ENCODE measurements around the gene FOXI2. TPM values are rescaled to one million over a fixed set of nuclear protein-coding genes. Genes with fewer than 3 reads are reported as not detected.

Gene FOXI2
- total and polyA plus RNA-seq, 2 donors (not counting 1 experiment from before 2014, with no cell fraction given), result not detected

DNA sequence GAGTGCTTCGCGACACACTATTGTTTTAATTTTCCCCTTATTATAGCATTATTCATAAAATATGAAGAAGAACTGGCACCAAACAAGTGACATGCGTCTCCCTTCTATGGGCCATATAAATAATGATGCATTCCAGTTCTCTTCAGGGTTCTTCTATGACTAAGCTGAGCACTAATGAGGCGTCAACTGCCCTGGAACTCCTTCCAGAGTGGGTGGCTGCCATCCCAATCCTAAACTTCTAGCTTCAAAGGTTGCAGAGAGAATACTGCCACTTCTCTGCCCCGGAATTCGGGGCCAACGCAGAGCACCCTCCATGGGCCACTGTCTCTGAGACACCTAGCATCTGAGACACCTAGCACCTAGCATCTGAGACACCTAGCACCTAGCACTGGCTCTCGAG lies 37.7 kb upstream of the FOXI2 start:
- no peaks in the 10 kb centered on the region for H4K20me1 ChIP-seq (ENCODE audit: control insufficient read depth, extremely low read depth, insufficient read depth, low read length)
- TF ChIP-seq EZH2 (IDR thresholded peaks at IDR 0.05; ENCODE audit: low read length, missing control alignments), result no peak
- TF ChIP-seq, protein P1, sequence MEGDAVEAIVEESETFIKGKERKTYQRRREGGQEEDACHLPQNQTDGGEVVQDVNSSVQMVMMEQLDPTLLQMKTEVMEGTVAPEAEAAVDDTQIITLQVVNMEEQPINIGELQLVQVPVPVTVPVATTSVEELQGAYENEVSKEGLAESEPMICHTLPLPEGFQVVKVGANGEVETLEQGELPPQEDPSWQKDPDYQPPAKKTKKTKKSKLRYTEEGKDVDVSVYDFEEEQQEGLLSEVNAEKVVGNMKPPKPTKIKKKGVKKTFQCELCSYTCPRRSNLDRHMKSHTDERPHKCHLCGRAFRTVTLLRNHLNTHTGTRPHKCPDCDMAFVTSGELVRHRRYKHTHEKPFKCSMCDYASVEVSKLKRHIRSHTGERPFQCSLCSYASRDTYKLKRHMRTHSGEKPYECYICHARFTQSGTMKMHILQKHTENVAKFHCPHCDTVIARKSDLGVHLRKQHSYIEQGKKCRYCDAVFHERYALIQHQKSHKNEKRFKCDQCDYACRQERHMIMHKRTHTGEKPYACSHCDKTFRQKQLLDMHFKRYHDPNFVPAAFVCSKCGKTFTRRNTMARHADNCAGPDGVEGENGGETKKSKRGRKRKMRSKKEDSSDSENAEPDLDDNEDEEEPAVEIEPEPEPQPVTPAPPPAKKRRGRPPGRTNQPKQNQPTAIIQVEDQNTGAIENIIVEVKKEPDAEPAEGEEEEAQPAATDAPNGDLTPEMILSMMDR (conservative IDR thresholded peaks at IDR 0.05 in 1 of 2, IDR thresholded peaks at IDR 0.05 in 1 of 2; ENCODE audit: low read depth in 1 of 2, low read length in 2 of 2), result no peak
- no peak overlapping the region for H3K4me3 ChIP-seq (replicated peaks in 1 of 4; ENCODE audit: control extremely low read depth in 1 of 4, insufficient read depth in 1 of 4, low read depth in 3 of 4, low read length in 4 of 4)
- H2AFZ ChIP-seq (ENCODE audit: low read length), result no peak overlapping the region
- H3K9ac ChIP-seq (ENCODE audit: insufficient read depth, low read length), result no peak overlapping the region
- no peak overlapping the region for H3K4me2 ChIP-seq (ENCODE audit: extremely low read depth, insufficient read depth, low read length)
- no peak overlapping the region for H3K27ac ChIP-seq (ENCODE audit: insufficient read depth, low read length)
- H3K4me1 ChIP-seq (ENCODE audit: control insufficient read depth, extremely low read depth, insufficient read depth, low read length), result no peaks in the 10 kb centered on the region
- H3K36me3 ChIP-seq (ENCODE audit: control insufficient read depth, insufficient read depth, low read length), result no peaks in the 10 kb centered on the region
- no peak for DNase-seq (ENCODE audit: low read depth in 2 of 2)
- no peaks in the 10 kb centered on the region for H3K79me2 ChIP-seq (ENCODE audit: control insufficient read depth, insufficient read depth, low read length)
- H3K27me3 ChIP-seq (ENCODE audit: control insufficient read depth, insufficient read depth, low read length), result no peaks in the 10 kb centered on the region
- H3K9me3 ChIP-seq (ENCODE audit: control insufficient read depth, insufficient read depth, low read depth, low read length), result no peaks in the 10 kb centered on the region

DNA sequence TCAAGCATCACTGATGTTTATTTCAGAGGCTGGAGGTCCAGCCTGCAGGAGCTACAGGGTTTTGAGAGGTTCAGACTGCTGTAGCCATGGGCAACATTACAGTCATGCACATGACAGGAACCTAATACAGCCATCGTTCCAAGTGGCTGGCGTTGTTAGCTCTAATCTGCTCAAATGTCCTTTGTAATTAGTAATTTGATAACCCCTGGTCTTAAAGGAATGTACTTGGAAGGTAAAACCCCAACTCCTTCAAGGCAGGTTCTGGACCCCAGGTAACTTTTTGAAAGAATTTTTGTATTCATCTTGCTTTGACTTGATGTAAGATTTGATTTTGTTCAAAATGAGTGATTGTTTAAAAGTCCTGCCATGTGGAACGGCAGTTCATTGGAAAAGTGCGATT lies 34.7 kb upstream of the FOXI2 start:
- Histone ChIP-seq H3K27ac (ENCODE audit: insufficient read depth, low read length) (no peak overlapping the region), H3K4me2 (ENCODE audit: extremely low read depth, insufficient read depth, low read length) (no peak overlapping the region), H3K4me3 (replicated peaks in 1 of 4; ENCODE audit: control extremely low read depth in 1 of 4, insufficient read depth in 1 of 4, low read depth in 3 of 4, low read length in 4 of 4) (no peak overlapping the region), H2AFZ (ENCODE audit: low read length) (no peak overlapping the region), H3K36me3 (ENCODE audit: control insufficient read depth, insufficient read depth, low read length) (no peaks in the 10 kb centered on the region), H4K20me1 (ENCODE audit: control insufficient read depth, extremely low read depth, insufficient read depth, low read length) (no peaks in the 10 kb centered on the region), H3K9ac (ENCODE audit: insufficient read depth, low read length) (no peak overlapping the region), H3K79me2 (ENCODE audit: control insufficient read depth, insufficient read depth, low read length) (no peaks in the 10 kb centered on the region), H3K27me3 (ENCODE audit: control insufficient read depth, insufficient read depth, low read length) (no peaks in the 10 kb centered on the region), H3K9me3 (ENCODE audit: control insufficient read depth, insufficient read depth, low read depth, low read length) (no peaks in the 10 kb centered on the region), H3K4me1 (ENCODE audit: control insufficient read depth, extremely low read depth, insufficient read depth, low read length) (no peaks in the 10 kb centered on the region)
- TF ChIP-seq, protein P1 (conservative IDR thresholded peaks at IDR 0.05 in 1 of 2, IDR thresholded peaks at IDR 0.05 in 1 of 2; ENCODE audit: low read depth in 1 of 2, low read length in 2 of 2), result no peak
- DNase-seq (ENCODE audit: low read depth in 2 of 2), result no peak

DNA sequence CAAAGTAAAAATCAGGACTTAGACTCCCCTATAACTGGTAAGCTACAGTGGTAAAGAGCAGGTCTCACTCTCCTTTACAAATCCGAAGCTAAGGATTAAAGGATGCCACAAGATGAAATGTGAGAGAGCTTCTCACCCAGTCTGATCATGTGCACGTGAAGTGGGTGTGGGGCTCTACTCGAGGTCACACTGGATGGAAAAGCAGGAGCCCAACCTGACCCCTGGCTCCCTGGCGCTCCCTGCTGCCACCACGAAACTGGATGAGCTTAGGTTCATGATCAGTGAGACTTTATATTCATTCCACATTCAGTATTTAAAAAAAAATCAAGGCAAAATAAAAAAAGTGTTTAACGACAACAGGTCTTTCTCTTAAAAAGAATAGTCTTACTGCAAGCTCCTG lies 21.7 kb upstream of the FOXI2 start:
- H3K4me3 ChIP-seq (replicated peaks in 1 of 4; ENCODE audit: control extremely low read depth in 1 of 4, insufficient read depth in 1 of 4, low read depth in 3 of 4, low read length in 4 of 4), result no peak overlapping the region
- no peaks in the 10 kb centered on the region for H4K20me1 ChIP-seq (ENCODE audit: control insufficient read depth, extremely low read depth, insufficient read depth, low read length)
- no peaks in the 10 kb centered on the region for H3K4me1 ChIP-seq (ENCODE audit: control insufficient read depth, extremely low read depth, insufficient read depth, low read length)
- no peak overlapping the region for H3K27ac ChIP-seq (ENCODE audit: insufficient read depth, low read length)
- H3K79me2 ChIP-seq (ENCODE audit: control insufficient read depth, insufficient read depth, low read length), result no peaks in the 10 kb centered on the region
- H3K36me3 ChIP-seq (ENCODE audit: control insufficient read depth, insufficient read depth, low read length), result no peaks in the 10 kb centered on the region
- H2AFZ ChIP-seq (ENCODE audit: low read length), result no peak overlapping the region
- no peaks in the 10 kb centered on the region for H3K27me3 ChIP-seq (ENCODE audit: control insufficient read depth, insufficient read depth, low read length)
- no peak overlapping the region for H3K9ac ChIP-seq (ENCODE audit: insufficient read depth, low read length)
- no peak for DNase-seq (ENCODE audit: low read depth in 2 of 2)
- no peak overlapping the region for H3K4me2 ChIP-seq (ENCODE audit: extremely low read depth, insufficient read depth, low read length)
- H3K9me3 ChIP-seq (ENCODE audit: control insufficient read depth, insufficient read depth, low read depth, low read length), result no peaks in the 10 kb centered on the region
- TF ChIP-seq EZH2 (IDR thresholded peaks at IDR 0.05; ENCODE audit: low read length, missing control alignments), result no peak

Measured in fibroblast of lung (primary cell).